Adrenal gland (tissue), 12 donors: Measurements from ENCODE around the gene KRTAP12-1. TPM values are rescaled to one million over a fixed set of nuclear protein-coding genes. Genes with fewer than 3 reads are reported as not detected.
"Not testable (repeated sequence)": the region's sequence is repeated elsewhere in the genome, so short reads cannot be mapped to it uniquely, and the experiment has no call there.

Experiments
- DNase-seq, 7 donors: peaks; one replicate each; pipeline ENCODE4 v3.0.0-alpha.2; 2019 to 2020
- H3K27ac ChIP-seq, 5 donors: fragments of 200-600 bp; sonication (generic) in 4 of 5; 1 replicate in 3 of 5; 2 replicates in 2 of 5; pipeline versions ENCODE4 v1.5.1 to v1.8.0; 2016 to 2020; ENCODE audit warnings: mild to moderate bottlenecking in 1 of 5
- H3K27me3 ChIP-seq: fragments of 200-600 bp; 2 replicates; pipeline ENCODE4 v1.8.0; 2021
- H3K36me3 ChIP-seq, 2 donors: fragments of 200-600 bp; replicated peaks in 1 of 2; 1 replicate in 1 of 2; 2 replicates in 1 of 2; pipeline versions ENCODE4 v1.5.1 to v1.8.0; 2018 to 2022
- H3K4me1 ChIP-seq, 2 donors: fragments of 200-600 bp; replicated peaks in 1 of 2; 1 replicate in 1 of 2; 2 replicates in 1 of 2; pipeline versions ENCODE4 v1.5.1 to v1.8.0; 2018 to 2021
- H3K4me3 ChIP-seq, 4 donors: fragments of 200-600 bp; sonication (generic) in 3 of 4; one replicate each; pipeline ENCODE4 v1.5.1; 2016 to 2018
- H3K9me3 ChIP-seq, 3 donors: fragments of 200-600 bp; sonication (generic) in 1 of 3; replicated peaks in 1 of 3; 1 replicate in 2 of 3; 2 replicates in 1 of 3; pipeline versions ENCODE4 v1.5.1 to v1.8.0; 2016 to 2021
- CTCF ChIP-seq, 6 experiments: fragments of 450-650 bp in 4 of 6; fragments of 200-600 bp in 2 of 6; sonication (generic) in 1 of 6; IDR thresholded peaks; 1 replicate in 5 of 6; 2 replicates in 1 of 6; pipeline versions ENCODE4 v1.5.1 to v1.8.0; 2016 to 2021; ENCODE audit warnings: antibody characterized with exemption in 6 of 6, mild to moderate bottlenecking in 2 of 6, moderate library complexity in 1 of 6
- POLR2A ChIP-seq, 2 donors: fragments of 450-650 bp; IDR thresholded peaks; one replicate each; pipeline ENCODE4 v1.6.1; 2017; ENCODE audit warnings: antibody characterized with exemption in 2 of 2, mild to moderate bottlenecking in 2 of 2, moderate library complexity in 1 of 2
- WGBS, 4 donors: extraction: QIAGEN DNeasy Blood & Tissue Kit in 2 of 4; methylation state at CpG; one replicate each; pipeline versions ENCODE4 v1.1.5 to v1.1.7; 2013 to 2017; 5-methylcytosine and 5-hydroxymethylcytosine counted together
- intact Hi-C, 2 donors: fragments of 100-400 bp; cut with DNase I; formaldehyde crosslinking; loops; one replicate each; pipeline versions ENCODE4 v1.14.1 to v1.15.0; 2022 to 2023
- polyA plus RNA-seq, 3 donors: library from polyadenylated mRNA; stranded (reverse); fragments of 200-250 nt in 2 of 3; fragments of 350-450 nt in 1 of 3; fragmentation: Illumina TruSeq in 1 of 3; extraction: RNeasy Lipid Tissue Mini Kit (QIAGEN cat#74804) in 1 of 3; gene quantifications; one replicate each; pipeline ENCODE4 v1.2.3, GENCODE V29; 2013 to 2014
- total RNA-seq, 9 donors: library from RNA; depleted of rRNA in 4 of 9; stranded (reverse); fragments of >200 nt in 4 of 9; fragments of 120-200 nt in 1 of 9; fragmentation: NEBNext Ultra II Directional in 1 of 9; extraction: Animal tissue kit (Norgen Biotek cat#: 25700) in 1 of 9; gene quantifications; one replicate each; pipeline versions ENCODE4 v1.1.0 to v1.2.4, GENCODE V29; 2013 to 2023
- donor health status: healthy with polysubstance abuse.
- donor health status: Bipolar disorder and iron deficiency.
- donor health status: DM: yes; HTN: yes; CAD: no.
- donor health status: DM: no; HTN: no; CAD: no.
- donor health status: DM: no; HTN: no; CAD: no.
- donor health status: DM: yes; HTN: yes; CAD: no.

KRTAP12-1 gene
- total and polyA plus RNA-seq, 12 donors: not detected

- intact Hi-C loops: no loop called here
- Histone ChIP-seq H3K36me3 (no peaks in the 10 kb centered on the region), H3K9me3 (no peaks in the 10 kb centered on the region), H3K27me3 (no peaks in the 10 kb centered on the region), H3K4me3 (no peak within 1 kb of the TSS), H3K4me1 (no peaks in the 10 kb centered on the region), H3K27ac (no peak within 1 kb of the TSS)
- no peak for DNase-seq
- 53 to 83% (median 68%) methylated on average over 8 to 19 of the region's 19 CpGs for WGBS, 4 donors
- no peak for TF ChIP-seq POLR2A (IDR thresholded peaks at IDR 0.05)
- TF ChIP-seq CTCF (IDR thresholded peaks at IDR 0.05): no peak
Measured at GRCh38 chr21:44666401-44667320, 15.3 kb downstream of the KRTAP12-1 start, which contains the start of gene KRTAP12-2. Gene KRTAP12-2 (minus strand): TSS chr21:44666927. CDS start chr21:44666886, 41 bp downstream.

- TF ChIP-seq CTCF (IDR thresholded peaks at IDR 0.05) (no peak), POLR2A (IDR thresholded peaks at IDR 0.05) (no peak)
- WGBS, 4 donors: 73 to 79% (median 76%) methylated on average over 4 to 5 of the region's 5 CpGs
- Histone ChIP-seq H3K9me3 (no peaks in the 10 kb centered on the region), H3K4me1 (no peaks in the 10 kb centered on the region), H3K27ac (no peak overlapping the region), H3K27me3 (no peaks in the 10 kb centered on the region), H3K36me3 (no peaks in the 10 kb centered on the region), H3K4me3 (no peak overlapping the region)
- intact Hi-C loops: no loop called here
- DNase-seq: peak in 1 of 7 donors; percentile 23
Measured at GRCh38 chr21:44664691-44665090, 17.3 kb downstream of the KRTAP12-1 start.

- H3K4me3 ChIP-seq, H3K9me3 ChIP-seq, H3K36me3 ChIP-seq, H3K4me1 ChIP-seq, H3K27me3 ChIP-seq, intact Hi-C loops, H3K27ac ChIP-seq: not testable (repeated sequence)
- DNase-seq: peak in 1 of 7 donors; percentile 3
- 37 to 55% (median 44%) methylated on average over 7 of the region's 7 CpGs for WGBS, 4 donors
Measured at GRCh38 chr21:44661567-44661966, 20.4 kb downstream of the KRTAP12-1 start.

GRCh38 chr21:44658913-44659595, 22.9 kb downstream of the KRTAP12-1 start:
- H3K27me3 ChIP-seq: peaks cover 3% of the 10 kb centered on the region
- intact Hi-C loops: no loop called here
- no peak overlapping the region for H3K27ac ChIP-seq
- WGBS, 4 donors: 49 to 66% (median 58%) methylated on average over 11 of the region's 11 CpGs
- no peaks in the 10 kb centered on the region for H3K36me3 ChIP-seq
- no peaks in the 10 kb centered on the region for H3K9me3 ChIP-seq
- TF ChIP-seq POLR2A (IDR thresholded peaks at IDR 0.05) (no peak), CTCF (IDR thresholded peaks at IDR 0.05) (no peak)
- no peaks in the 10 kb centered on the region for H3K4me1 ChIP-seq
- H3K4me3 ChIP-seq: no peak overlapping the region
- no peak for DNase-seq
